Hepatic stellate cell (primary cell): ENCODE results near the gene ANKRD40.
"Not testable (repeated sequence)": the region's sequence is repeated elsewhere in the genome, so short reads cannot be mapped to it uniquely, and the experiment has no call there.

ENCODE experiments used
- DNase-seq: peaks from one replicate; pipeline ENCODE4 v3.0.0; 2011; ENCODE audit warnings: low spot score

Gene ANKRD40

DNA sequence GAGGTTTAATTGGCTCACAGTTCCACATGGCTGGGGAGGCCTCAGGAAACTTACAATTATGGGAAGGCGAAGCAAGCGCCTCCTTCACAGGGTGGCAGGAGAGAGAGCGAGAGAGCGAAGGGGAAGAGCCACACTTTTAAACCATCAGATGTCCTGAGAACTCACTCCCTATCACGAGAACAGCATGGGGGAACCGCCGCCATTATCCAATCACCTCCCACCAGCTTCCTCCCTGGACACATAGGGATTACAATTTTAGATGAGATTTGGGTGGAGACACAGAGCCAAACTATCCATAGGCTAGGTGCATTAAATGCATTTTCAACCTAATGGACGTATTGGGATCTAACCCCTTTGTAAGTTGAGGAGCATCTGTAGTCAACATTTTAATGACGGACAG lies 4.9 kb upstream of the ANKRD40 start:
- no peak for DNase-seq

DNA sequence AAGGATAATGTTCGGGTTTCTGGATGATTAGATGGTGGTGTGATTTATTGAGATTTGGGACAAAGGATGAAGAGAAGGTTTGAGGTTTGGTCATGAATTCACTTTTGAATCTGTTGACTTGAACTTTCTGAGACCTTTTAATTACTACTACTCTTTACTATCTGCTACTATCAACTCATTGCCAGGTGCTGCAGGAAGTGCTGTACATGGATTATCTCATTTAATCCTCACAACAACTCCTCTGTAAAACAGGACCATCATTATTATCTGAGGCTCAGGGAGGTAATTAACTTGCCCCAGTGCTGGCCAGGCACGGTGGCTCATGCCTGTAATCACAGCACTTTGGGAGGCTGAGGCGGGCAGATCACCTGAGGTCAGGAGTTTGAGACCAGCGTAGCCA lies 2.9 kb upstream of the ANKRD40 start:
- DNase-seq, result no peak

DNA sequence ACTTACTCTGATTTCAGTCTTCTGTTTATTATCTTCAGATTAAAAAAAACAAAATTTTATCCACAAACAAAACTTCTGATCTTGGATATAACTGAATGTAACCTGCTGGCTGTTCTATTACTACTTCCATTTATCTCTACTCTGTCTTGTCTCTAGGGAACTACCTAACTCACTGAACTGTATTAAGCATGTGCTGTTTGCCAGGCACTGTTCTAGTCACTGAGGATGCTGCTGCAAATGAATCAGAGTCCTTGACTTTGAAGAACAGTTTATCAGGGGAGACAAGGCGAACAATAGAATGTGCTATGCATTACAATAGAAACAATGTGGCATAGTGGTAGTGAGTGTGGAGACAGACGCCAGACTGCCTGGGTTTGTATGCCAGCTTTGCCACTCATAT lies 2.3 kb upstream of the ANKRD40 start:
- no peak for DNase-seq

DNA sequence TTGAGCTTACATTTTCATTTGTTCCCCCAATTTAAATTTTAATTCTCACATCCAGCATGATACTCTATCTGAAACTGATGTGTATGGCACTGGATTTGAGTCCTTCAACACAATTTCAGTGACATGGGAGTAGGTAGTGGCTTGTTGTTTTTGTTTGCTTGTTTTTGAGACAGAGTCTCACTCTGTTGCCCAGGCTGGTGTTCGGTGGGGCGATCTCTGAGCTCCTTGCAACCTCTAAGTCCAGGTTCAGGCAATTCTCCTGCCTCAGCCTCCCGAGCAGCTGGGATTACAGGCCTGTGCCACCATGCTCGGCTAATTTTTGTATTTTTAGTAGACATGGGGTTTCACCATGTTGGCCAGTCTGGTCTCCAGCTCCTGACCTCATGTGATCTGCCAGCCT lies 1.3 kb upstream of the ANKRD40 start:
- not testable (repeated sequence) for DNase-seq

DNA sequence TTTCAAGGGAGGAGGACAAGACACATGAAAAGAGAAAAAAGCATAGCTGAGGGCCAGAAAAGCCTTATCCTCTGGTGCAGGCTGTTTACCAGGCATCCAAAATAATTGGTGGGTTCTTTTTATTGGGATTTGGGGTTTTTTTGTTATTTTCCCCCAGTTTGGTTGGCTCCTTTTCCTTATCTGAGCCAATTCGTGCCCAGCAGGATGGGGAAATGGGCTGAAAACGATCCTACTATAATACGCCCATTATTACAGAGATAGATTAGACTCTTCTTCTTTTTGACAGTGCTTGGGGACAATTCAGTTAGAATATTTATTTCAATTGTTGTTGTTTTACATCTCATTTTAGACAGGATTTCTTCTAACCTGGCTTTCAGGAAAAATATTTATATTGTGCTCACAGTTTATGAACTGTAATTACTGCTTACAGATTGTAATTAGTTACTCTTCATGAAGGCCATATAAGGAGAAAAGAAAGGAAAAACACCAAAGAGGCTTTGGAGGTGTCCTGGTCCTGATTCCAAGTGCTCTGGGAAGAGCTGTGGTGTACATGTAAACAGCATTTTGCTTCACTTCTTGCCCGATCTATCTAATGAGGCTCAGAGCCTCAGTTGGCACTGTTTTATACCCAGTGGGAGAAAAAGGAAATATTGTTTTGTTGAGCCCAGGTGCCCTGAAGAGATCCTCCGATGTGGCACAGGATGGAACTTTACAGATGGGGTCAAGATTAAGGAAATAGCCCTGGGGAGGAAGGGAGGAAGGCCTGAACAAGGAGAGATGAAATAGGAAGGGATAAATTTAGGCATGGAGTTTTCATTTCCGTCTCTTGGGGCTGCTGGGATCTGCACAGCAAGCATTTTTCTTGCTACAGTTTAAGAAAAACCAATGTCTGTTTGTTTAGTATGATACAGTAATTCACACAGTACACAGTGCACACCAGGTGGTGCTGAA lies 611 bp upstream of the ANKRD40 start:
- DNase-seq, result no peak

DNA sequence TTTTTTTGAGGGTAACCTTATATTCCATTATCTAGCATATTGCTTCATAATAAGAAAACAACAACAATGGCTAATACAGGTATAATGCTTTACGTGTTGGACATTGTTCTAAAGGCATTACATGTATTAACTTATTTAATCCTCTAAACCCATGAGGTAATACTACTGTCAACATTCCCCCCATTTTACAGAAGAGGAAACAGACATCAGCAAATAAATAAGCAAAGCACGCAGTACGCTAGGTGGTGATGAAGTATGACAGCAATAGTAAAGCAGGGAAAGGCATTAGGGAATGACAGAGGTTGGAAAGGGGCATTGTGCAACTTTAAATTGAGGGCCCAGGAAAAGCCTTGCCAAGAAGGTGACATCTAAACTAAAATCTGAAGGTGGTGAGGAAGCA lies 4.6 kb downstream of the ANKRD40 start:
- no peak for DNase-seq

DNA sequence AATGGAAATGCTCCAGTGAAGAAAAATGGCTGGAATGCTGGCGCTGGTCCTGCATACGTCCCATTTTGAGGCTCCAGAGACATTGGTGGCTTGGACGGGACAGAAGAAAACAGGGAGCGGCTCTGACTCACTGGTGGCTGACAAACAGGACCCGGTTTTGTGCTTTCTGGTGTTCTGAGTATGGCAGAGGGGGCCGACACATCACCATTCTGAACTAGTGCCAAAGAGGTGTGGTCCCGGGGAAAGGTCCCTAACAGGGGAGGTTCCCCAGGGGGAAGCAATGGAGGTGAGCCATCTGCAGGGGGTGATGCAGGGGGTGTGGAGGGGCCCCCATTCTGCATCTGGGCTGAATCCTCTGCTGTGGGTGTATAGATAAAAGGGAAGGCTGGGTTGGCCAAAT lies 8.3 kb downstream of the ANKRD40 start:
- no peak for DNase-seq

DNA sequence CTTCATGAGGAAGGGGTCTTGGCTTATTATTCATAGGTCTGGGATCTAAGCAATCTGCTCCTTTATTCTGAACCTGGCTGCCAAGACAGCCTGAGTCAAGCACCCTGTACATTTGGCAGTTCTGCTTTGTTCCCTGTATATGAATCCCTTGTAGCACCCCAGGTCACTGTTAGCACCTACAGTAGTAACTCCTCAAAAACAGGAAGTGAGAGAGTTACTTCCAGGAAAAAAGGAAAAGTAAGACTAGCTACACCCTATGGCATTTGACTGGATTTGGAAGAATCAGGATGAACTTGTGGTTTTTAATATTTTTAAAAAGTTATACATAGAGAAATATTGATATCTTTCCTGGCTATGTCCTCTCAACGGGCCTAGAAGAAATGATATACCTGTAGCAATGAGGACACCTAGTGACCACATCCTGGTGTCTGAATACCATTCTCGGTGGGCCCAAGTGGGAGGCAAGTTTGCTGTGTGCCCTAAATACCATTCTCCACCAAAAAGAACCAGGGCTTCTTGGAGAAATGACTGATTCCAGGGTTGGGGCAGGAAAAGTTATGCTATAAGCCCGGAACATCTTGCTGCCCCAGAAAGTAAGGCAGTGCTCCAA lies 9.9 kb downstream of the ANKRD40 start:
- DNase-seq, result no peak

DNA sequence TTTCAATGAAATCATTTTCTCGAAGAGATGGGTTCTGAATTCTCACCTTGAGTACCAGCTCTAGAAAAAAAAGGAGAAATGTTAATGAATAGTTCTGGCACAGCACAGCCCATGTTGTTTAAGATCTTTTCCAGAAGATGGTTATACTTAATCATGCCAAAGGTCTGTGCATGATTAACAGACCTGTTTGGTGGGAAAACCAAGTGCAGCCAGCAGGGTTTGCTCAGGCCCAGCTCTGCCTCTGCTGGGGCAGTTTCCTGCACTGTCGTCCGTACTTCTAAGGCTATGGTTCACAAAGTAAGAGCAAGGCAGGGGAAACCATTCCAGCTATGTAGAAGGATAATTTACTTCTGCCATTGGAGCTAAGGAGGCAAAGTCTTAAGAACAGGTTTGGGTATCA lies 10.7 kb downstream of the ANKRD40 start:
- no peak for DNase-seq

DNA sequence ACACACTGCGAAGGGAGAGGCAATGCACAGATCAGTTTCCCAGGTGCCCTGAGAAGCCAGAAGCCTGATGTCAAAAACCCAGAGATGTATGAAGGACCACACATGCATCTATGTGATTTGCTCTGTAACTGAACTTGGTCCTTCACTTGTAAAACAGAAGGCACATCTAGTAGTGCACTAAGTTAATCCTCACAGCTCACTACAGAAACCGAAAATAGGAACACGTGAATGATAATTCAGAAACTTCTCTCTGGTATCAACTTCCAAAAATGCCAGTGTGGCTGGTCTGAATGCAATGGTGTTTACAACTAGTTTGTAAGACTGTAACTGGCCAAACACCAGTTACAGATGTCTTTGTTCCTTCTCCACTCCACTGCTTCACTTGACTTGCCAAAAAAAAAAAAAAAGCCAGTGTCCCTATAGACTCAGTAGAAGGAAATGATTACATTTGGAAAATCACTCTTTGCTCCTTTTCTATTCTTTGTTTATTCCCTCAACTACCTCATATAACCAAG lies 11.3 kb downstream of the ANKRD40 start:
- DNase-seq, result no peak

DNA sequence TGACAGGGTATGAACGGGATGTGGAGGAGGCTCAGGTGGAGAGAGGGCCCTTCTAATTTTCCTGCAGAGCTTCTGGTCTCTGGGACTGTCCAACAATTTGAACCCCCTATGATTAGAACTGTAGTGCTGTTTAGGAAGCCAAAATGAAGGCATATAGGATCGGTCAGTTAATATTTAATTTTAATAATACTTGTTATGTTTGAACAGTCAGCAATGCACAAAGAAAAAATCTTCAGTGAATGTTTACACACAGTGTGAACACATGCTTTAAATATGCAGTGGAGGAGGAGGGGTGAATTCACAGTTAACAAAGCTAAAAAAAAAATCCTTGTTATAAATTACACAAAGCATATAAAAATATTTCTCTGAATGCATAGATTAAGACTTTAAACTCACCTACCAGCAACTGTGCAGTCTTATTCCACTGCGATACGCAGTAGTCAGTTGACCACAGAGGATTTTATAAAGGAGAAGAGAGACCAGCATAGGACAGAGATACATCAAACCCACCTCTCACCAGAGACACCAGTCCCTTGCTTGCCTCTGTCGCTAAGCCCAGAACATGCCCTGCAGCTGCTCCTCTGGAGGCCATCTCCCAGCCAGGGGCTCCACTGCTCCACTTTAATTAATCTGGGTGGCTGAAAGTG lies 14.6 kb downstream of the ANKRD40 start:
- peak; percentile 46 for DNase-seq

DNA sequence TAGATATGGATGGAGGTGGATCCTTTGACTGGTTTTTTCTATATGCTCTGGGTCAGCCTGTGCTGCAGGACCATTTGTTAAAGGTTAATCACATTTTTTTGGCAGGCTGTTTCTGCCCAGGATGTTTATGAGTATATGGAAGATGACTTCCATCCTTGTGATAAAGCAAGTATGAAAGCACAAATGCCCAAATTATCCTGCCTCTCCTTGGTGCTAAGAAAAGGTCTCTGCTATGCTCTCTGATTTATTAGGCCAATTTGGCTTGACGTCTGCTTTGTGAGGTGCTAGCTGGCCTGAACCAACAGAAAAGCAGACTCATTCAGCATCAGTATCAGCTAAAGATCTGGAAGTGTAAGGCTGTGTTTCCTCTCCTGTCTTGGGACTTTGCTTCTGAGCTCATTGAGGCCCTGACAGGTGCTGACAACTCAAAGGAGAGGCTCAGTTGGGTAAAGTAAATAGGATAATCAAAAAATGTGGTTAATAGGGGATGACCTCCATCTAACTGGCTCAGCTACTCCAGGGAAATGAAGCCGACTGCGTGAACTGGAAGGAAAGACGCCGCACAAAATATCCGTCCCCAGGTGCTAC lies 15.2 kb downstream of the ANKRD40 start:
- no peak for DNase-seq

DNA sequence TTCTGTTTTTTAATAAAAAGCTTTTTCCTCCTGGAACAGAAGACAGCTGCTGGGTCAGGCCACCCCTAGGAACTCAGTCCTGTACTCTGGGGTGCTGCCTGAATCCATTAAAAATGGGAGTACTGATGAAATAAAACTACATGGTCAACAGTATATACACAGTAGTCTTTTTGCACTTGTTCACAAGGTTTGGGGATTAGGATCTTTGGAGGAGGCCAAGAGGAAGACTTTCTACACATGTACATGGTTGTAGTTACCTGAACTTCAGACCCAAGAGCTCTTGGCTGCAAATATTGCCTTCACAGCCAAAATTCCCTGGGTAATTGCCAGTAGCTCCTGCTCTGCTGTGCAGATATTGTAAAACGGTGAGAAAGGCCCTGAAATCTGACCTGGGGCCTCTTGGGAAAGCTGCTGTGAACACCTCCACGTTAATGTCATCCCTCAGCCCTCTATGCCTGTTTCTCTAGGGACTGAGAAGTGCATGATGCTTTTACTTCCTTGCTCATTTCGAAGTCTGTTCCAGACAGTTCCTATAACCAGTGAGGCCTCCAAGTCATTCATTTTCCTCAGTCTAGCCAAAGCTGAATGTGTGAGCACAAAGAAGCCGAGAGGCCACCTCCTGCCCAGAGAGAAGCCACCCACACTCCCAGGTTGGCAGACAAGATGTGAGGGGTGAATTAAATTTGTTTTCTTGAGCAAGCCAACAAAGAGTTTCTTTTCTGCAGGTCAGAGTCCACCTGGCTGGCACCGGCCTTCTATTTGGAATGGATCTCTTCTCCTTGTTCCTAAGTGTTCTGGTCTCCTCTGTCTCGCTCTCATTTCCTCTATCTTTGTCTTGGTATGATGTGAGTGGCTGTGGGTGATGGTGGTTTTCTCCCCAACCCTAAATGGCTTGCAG lies 15.9 kb downstream of the ANKRD40 start:
- DNase-seq, result no peak

DNA sequence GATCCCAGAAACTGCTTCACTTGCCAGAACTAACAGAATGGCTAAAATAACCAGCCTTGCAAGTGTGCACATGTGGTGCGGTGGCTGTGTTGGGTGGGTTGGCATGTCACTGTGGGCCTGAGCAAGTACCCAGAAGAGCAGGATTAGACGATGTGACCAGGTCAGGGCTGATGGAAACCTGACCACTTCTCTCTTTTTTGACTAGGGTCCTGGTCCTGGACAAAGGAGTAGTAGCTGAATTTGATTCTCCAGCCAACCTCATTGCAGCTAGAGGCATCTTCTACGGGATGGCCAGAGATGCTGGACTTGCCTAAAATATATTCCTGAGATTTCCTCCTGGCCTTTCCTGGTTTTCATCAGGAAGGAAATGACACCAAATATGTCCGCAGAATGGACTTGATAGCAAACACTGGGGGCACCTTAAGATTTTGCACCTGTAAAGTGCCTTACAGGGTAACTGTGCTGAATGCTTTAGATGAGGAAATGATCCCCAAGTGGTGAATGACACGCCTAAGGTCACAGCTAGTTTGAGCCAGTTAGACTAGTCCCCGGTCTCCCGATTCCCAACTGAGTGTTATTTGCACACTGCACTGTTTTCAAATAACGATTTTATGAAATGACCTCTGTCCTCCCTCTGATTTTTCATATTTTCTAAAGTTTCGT lies 16.7 kb downstream of the ANKRD40 start:
- no peak for DNase-seq

DNA sequence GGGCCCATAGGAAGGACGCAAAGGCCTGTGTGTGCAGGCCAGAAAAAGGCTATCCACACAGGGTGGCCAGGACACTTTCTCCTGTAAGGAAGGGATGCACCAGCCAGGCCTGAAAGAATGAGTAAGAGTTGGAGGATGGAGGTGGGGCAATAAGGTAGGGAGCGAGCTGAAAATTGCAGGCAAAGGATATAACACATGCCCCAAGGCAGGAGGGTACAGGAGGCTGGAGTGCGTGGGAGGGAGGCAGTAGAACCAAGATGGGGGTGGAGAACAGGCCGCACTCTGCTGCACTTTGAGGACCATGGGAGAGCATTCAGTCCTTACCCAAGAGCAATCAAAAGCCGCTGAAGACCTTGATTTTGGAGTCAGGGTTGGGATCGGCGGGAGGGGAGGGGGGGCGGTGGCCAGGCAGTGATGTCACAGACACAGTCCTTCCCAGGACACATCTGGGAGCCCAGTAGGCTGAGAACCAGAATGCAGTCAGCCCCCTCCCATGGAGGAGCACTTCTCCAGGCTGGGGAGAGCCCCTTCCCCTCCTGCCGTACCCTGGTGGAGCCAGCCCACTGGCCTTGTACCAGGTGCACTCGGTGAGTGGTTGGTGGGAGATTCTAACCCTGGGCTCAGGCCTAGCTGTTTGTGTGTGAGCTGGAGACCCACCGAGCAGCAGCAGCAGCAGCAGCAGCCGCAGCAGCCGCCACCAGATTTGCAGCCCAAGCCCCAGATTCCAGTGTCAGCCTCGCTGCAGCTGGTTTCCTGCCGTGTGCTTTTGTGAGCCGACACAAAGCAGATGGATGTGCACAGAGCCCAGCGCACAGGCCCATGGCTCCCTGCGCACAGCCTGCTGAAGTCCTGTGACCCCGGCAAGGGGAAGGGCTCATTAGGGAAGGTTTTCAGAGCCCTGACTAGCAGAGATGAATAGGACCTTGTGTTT lies 17.5 kb downstream of the ANKRD40 start:
- DNase-seq, result no peak

DNA sequence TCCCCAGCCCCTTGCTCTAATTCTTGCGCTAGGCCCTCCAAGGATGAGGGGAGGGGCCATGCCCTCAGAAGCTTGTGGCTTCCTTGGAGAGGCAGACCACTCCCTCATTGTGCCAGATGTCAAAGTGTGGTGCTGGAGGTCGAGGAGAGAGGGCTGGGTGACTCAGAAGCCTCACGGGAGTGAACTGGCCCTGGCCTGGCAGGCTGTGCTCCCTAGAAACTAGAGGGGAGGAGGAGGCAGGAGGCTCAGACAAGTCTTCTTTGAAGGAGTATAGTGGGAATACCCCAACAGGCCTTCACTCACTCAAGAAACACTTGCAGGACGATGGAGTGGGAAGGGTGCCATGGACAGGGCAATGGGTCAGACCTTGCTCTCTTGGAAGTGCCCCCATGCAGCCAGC lies 18.5 kb downstream of the ANKRD40 start:
- peak; percentile 74 for DNase-seq

DNA sequence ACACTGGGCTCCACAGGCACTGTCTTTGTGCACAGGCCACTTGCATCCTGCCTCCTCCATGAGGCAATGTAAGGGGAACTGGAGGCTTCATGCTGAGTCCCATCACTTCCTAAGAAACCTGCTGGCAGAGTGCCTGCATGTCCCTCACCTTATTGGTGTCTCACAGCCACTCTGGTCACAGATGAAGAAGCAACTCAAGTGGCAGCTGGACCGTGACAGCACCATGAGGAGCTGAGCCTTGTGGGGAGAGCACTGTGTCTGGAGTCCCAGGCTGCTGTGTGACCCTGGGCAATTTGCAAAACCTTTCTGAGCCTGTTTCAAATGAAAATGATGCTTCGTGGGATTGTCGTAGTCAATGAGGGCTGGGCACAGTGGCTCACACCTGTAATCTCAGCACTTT lies 19.5 kb downstream of the ANKRD40 start:
- no peak for DNase-seq

DNA sequence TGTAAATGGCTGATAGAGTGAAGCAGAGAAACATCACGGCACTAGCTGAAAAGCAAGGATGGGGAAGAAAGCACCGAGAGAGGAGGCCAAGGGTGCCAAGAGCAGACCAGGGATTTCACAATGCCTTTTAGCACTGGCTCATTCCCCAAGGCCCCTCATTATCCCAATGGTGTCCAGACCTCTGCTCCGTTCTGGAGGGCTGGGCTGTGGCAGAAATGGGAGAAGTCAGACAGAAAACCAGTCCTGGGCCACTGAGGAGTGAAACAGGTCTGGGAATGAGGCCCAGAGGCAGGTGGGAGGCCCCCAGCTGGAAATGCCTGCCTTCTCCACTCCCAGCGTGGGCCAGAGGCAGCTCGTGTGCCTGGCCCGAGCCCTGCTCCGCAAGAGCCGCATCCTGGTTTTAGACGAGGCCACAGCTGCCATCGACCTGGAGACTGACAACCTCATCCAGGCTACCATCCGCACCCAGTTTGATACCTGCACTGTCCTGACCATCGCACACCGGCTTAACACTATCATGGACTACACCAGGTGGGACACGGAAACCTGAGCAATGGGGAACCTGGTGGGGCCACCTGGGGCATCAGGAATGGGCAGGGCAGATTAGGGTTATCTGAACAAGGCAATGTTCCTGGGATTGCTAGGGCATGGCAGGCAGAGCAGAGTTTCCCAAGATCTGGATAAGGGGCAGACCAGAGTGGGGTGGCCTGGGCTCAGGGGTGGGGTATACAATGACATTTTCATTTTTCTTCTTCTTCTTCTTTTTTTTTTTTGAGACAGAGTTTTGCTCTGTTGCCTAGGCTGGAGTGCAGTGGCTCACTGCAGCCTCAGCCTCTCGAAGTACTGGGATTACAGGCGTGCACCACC lies 20.3 kb downstream of the ANKRD40 start:
- DNase-seq, result no peak
